T1000 (cell line): ENCODE measurements around the gene TEPSIN.

ENCODE experiments used
- DNase-seq: peaks from one replicate; lab custom pipeline; 2025; ENCODE audit warnings: mixed read lengths; lab: John Stamatoyannopoulos, UW

Gene TEPSIN

DNA sequence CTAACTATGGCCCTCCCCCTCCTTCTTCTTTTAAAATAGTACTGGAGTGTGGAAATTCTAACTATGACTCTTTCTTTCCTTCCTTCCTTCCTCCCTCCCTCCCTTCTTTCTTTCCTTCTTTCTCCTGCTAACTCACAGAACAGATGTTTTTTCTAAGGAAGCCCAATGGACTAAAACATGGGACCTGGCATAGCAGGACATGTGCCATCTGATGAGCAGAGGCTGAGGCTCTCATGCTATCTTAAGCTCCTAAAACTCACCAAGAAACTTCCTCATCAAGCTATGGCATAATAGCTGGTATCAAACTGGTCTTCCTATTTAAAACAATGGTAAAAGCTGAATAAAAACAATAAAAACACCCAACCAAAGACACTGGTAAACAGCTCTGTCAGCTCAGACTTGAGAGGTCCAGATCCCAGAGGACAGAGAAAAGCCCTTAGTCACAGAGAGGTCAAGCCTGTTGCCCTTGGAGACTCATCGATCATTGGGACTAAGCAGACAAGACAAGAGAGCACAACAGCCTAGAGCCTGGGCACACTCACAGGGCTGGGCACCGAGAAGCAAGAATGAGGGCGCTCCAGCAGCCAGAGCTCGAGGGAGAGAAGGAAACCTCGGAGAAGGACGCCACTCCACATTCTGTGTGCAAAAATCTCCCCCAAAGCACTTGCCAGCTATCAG lies 28.7 kb upstream of the TEPSIN start:
- DNase-seq, result no peak

DNA sequence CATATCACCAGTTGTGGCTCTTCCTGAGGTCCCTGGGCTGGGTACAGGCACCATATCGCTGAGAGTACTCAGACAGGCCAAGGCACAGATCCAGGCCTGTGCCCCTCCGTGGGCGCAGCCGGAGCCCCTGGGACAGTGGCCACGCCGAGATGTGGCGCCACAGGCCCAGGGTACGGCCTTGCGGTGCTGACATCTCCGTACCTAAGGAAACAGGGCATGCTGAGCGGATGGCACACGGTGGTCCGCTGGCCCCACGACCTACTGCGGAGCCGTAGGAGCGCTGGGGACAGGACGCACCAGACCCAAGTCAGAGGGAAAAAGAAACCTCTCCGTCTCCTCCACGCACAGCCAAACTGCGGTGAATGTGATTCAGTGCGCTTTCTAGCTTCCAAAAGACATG lies 26.7 kb upstream of the TEPSIN start:
- no peak for DNase-seq

DNA sequence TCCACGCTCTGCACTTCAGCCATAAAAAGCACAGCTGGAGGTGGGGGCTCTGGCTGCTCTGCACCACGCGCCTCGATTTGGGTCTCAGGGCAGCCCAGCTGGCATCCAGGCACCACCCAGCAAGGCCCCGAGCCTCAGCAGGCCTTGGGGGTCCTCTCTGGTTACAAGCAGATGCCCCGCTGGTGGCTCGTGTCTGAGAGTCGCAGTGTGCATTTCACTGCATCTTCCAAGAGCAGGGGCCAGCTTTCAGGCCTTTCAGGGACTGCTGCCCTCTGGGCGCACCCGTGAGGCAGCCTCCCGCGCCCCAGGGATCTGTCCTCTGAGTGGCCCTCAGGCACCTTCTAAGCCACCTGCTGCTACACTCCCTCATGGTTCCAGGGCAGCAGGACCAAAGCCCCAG lies 25.8 kb upstream of the TEPSIN start:
- DNase-seq, result no peak

DNA sequence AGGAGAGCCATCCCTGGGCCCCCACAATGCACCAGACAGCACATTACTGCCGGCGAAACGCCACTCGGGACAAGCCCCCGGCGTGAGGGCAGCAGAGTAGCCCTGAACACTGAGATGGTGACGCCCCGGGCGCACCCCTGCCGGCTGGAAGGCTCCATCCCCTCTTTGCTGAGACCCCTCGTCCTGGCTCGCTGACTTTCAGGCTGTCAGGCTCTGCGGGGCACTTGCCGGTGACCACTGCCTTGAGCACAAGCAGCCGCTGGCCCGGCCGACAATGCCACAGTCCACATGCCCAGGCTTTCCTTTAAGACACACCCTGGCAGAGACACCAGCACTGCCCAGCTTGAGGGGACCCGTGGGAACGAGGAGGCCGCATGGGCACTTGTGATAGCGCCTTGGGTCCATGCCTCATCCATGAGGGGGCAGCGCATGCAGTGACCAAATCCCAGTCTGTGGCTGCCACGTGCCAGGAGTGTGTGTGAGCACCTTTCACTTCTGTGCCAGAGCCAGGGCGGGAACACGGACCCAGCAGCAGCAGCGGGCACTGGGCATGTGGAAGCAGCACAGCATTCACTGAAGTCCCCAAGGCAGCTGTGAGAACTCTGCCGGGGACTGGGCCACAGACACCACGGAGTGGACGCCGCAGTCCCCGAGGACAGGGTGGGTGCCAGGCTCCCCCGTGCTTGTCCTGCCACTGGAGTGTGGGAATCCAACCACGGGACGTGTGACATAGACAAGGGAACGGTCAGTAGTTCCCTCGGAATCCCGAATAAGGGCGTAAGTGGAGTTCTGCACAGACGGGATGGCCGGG lies 24.7 kb upstream of the TEPSIN start:
- no peak for DNase-seq

DNA sequence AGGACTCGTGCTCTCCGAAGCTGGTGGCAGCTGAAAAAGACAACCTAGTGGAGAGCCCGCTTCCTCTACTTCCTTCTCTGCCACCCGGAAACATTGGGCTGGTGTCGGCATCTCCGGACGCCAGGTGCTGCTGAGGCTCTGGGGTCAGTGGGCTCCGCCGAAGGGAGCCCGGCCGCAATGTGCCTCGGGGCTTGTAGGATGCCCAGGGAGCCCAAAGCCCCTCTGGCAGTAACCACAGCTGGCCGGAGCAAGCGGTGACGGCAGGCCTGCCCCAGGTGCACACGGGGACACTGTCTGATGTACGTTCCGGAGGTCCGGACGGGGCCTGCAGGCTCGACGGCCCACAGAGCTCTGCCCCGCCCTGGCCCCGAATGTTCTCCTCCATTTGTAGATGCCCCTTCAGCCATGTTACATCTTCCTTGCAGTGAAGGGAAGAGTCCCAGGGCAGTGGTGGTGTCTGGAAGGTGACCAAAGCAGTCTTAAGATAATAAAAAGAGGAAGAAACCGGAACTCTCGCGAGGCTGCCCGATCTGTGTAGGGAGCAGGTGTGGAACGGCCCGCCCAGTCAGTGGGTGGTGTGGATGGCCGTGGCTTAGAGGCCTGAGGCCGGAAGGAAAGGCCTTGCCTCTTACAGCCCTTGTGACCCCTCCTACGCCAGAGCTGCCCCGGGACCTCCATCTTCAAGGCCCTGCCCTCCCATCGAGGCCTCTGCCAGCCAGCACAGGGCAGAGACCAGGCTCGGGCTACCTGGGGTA lies 22.9 kb upstream of the TEPSIN start:
- DNase-seq, result no peak

DNA sequence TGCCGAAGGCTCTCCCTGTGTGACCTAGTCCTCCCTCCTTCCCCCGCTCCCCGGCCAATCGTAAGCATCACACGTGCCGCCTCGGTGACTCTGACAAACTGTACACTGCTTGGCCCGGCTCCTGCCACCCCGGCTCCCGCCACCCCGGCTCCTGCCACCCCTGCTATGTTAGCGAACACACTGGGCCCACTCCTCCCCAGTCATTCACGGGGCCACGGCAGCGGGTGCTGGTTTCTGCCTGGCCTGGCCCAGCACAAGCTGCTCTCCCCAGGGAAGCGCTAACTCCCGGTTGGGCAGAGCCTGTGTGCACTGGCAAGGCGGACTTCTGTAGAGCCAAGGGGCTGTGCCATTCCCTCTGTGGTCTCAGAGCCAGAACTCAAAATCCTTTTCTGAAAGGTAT lies 22.2 kb upstream of the TEPSIN start:
- DNase-seq, result no peak

DNA sequence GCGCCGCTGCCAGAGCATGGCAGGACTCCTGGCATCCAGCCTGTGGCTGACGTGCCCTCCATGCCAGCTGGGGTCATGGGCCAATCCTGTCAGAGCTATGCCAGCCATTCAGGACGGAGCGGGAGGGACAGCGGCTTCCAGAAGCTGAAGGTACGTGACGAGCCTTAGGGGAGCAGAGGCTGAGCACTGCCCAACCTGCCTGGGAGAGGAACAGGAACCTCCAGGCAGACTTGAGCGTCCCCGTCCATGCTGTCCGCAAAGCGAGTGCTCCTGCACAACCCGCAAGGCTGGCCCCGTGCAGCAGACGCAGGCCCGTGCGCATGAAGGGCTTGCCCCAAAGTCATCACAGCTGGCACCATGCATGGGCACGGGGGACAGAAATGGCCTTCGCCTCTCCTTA lies 21.8 kb upstream of the TEPSIN start:
- no peak for DNase-seq

DNA sequence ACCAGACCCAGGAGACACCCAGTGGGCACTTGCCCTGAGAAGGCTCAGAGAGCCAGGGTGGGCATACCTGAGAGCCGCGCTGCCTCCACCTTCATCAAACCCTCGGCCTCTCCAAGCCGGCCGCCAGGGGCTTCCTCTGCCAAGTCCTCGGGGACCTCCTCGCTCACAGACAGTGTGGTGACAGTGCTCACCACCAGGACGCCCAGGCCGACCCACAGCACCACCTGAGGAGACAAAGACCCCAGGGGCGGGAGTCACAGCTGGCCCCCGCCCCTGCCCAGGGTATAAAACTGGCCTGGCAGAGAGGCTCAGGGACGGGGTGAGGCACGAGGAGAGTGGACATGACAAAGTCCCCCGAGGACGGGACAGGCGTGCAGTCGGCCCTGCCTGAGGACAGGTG lies 21.3 kb upstream of the TEPSIN start:
- DNase-seq, result no peak

DNA sequence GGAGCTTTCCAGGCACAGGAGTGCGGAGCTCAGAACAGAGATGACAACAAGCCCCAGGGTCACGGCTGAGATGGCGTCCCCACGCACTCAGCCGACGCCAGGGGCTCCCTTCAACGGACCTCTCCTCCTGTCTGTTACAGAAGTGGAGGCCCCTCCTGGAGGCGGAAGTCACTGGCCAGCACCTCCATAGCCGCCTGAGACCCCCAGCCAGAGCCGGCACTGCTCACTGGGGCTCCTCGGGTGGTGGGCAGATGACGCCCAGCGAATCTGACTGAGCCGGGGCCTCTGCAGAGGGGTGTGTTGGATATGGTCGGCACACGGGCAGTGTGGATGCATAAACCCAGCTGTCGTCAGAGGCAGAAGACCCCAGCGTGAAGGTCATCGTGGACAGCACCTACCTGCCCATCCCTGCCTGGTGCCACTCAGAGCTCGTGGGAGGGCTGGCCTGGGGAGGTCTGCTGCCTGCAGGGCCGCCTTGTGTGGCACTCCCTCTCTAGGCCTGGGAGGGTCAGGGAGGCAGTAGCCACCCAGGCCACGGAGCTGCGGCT lies 20.3 kb upstream of the TEPSIN start:
- DNase-seq, result no peak

DNA sequence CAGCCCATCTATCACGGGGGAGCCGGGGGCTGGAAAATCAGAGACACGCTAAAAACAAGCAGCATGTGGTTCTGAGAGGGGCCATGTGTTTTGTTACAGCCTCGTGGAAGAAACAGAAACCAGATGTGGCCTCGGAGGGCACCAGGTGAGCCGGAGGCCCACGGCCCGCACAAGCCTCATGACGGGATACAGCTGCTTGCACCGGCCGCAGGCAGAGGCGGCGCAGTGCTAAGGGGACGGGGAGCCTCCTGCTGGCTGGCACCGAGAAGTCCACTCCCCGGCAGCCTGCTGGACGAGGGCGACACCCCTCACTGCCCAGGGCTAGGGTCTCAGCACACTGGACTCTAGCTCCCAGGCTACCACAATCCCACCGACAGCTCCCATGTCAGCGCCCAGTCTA lies 19.4 kb upstream of the TEPSIN start:
- no peak for DNase-seq

DNA sequence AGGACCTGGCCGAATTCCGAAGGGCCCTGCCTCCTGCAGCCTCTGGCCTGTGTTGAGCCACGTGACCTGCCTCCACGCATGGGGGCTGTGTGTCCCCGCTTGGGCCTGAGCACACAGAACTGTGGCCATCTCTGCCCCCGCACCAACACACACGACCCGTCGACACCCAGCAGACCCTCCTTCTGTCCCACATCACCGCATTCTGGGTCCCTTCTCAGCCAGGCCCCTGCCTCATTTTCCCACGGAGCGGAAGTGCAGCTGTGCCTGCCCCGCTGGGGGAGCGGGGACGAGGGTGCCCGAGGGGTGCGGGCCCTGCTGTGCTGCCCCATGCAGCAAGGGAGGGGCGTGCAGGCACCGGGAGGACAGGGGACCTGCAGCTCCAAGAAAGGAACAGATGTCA lies 18.7 kb upstream of the TEPSIN start:
- no peak for DNase-seq

DNA sequence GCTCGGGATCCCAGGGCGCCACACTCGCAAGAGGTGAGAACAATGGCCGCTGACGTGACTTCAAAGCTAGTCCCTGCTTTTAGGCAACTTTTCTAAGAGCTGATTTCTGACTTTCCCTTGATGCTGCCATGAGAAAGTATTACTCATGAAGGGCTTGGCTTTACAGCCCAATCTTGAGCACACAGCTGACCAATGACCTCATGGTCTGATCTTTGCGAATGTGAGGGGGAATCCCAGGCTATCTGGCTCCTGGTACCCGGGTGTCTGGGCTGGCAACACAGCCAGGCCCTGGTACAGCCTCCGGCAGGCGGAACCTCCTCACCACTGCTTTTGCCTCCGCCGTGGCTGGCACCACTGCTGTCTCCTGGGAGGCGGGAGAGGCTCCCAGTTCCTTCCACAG lies 17.8 kb upstream of the TEPSIN start:
- peak; percentile 18 for DNase-seq

DNA sequence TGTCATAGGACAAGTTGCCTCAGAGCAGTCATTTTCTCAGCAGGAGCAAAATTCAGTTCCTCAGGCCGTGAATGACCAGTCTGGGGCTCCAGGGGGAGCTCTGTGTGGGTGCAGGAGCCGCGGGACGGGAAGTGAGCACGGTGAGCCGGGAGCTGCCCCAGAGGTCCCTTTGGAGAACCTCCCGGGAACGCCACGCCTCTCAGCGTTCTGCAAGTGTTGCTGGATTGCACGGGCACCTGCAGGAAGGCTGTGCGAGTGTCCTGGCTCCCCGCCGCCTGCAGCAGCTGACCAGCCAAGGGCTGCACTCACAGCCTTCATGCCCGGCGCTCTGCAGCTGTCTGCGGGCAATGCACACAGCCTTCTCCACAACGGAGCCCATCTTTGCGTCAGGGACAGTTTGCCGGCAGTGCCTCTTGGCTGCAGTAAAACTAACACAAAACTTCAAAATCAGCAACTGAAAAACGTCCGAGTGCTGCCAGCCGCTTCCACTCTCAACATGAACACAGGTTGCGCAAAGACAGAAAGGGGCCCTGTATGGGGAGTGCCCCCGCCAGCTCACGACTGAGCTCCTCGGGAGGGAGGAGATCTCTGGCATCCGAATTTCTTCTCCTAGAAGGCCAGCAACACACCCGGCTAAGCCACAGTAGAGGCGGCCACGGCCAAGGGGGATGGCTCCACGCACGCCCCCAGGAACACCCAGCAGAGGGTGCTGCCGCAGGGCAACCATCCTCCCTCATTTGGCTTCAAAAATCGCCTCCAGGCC lies 16.3 kb upstream of the TEPSIN start:
- peak; percentile 17 for DNase-seq

DNA sequence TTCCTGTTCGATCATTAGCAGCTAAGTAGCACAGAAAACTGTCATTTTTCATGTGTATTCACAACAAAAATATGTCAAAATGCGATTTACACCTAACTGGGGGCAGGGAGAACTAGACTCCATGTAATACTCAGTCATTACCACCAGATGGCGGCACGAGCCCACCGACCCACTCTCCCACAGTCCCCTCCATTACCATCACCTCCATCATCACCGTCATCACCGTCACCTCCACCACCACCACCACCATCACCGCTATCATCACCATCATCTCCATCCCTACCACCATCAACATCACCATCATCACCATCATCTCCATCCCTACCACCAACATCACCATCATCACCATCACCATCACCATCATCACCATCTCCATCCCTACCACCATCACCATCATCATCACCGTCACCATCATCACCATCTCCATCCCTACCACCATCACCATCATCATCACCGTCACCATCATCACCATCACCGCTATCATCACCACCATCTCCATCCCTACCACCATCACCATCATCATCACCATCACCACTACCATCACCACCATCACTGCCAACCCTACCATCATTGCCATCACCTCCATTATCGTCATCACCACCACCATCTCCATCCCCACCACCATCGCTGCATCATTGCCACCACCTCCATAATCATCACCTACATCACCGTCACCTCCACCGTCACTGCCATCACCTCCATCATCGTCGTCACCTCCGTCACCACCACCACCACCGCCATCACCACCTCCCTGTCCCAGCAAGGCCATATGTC lies 14.7 kb upstream of the TEPSIN start:
- no peak for DNase-seq

DNA sequence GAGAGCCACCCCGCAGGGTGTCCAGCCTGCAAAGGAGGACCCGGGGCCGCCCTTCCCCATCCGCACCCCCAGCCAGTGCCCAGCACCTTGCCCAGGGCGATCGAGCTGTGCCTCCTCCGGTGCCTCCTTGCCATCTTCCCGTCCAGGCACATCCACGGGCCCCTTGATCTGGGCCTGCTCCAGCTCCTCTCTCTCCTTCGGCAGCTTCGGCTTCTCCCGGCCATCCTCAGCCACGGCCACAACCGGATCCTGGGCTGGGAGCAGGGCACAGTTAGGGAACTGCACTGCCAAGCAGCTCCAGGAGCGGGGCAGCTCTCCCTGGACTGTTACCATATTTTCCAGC lies 14.1 kb upstream of the TEPSIN start:
- DNase-seq, result no peak

DNA sequence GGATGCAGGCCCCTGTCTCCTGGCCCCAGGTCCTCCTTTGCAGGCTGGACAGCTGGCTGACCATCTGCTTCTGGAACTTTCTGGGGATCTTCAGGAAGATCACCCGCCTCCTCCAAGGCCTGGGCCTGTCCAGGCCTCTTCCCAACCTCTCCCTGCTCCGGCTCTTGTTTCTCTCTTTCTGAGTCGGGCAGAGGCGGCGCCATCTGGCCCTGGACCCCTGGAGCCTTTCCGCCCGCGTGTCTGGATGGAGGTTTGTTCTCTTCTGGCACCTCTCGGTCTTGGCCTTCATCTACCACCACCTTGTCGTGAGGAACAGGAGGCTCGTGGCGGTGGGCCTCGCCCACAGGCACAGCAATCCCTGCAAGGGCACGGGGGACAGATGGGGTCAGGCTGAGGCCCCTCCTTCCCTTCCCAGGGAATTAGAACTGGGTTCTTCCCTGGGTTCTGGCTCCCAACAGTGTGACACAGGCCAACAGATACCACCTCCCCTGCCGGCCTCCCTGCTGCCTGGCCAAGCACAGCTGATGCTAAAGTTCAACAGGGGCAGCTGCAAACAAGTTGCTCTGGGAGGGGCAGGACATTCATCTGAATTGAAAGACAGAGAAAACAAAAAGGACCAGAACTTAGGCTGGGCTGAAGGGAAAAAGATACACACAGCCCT lies 13.6 kb upstream of the TEPSIN start:
- no peak for DNase-seq

DNA sequence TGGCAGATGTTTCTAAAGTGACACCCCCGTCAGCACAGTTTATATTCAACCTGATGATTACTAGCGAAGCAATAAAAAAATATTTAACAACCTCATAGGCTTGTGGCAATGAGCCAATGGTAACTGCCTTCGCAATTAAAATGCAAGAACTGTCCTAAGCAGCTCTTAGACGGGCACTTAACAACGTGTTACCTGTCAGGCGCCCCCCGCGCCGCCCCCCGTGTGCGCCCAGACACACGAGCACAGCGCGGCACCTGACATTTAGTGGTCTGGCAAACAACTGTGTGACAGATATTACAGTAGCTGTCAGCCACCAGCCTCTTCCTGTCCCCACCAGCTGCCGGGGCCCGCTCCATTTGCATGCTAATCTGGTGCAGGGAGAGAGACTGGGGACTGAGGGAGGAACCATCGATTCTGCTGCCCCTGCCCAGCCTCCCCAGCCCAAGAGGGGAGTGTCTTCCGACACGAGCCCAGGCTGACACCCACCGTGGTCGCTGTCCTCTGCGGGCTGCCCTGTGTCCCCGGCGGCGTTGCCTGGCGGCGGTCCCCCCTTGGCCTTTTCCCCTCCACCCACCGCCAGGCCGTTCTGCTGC lies 12.9 kb upstream of the TEPSIN start:
- no peak for DNase-seq

DNA sequence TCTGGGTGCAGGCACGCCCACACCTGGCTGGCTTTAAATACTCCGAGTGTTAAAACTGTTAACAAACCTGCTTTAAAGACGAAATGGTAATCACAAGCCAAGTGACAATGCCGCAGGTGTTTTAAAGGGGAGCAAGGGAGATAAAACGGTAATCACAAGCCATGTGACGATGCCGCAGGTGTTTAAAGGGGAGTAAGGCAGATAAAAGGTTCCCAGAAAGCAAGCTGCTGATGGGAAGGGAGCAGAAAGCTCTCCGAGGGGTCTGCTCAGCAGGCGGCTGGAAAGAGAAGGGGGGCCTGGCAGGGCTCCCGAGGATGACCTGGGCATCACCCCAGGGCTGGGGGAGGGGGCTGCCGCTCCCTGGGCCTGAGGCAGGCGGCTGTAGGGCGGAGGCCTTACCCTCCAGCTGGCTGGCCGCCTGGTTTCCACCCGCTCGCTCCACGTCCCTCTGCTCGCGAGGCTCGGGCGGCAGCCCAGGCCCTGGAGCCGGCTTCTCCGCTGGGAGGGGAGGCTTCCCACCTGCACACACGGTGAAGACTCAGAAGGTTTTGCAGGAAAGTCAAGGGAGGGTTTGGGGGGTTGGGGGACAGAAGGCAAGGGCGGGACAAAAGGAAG lies 12.3 kb upstream of the TEPSIN start:
- DNase-seq, result no peak

DNA sequence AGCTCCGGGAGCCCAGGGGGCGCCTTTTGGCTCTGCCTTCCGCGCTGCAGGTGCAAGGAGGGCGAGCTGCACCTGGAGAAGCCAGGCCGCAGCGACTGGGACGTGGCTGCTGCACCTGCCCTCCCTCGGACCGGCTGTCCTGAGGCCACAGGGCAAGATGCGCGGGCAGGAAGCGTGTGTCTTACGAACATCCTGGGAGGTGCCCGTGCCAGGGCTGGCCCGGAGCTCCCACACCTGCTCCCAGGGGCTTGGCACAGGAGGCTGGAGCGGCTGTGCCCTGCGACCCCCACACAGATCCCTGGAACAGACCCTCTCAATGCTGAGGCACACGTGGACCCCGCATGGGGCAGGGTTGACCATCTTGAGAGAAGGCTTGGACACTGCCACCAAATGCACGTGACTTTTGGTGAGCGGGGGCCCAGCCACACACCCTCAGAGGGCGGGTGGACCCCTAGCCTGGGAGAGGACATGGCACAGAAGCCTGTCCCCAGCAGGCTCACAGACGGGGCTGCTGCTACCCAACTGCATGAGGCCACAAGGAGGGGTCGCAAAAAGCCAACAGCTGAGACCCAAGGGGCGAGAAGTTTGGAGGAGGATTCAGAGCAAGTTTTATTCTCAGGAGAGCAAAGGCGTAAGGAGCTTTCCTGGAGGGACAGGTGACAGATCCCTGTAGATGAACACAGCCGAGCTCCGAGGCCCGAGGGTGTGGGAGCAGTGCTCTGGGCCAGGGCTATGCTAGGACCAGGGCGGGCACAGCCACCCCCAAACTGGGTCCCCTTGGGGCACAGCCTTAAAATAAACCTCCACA lies 11.6 kb upstream of the TEPSIN start:
- no peak for DNase-seq
